HepG2 (cell line): ENCODE results near the gene B3GNT9. TPM values are rescaled to one million over a fixed set of nuclear protein-coding genes. Genes with fewer than 3 reads are reported as not detected.

Source experiments
- ATF6 ChIP-seq: sonication (generic); formaldehyde crosslinking; conservative IDR thresholded peaks from 2 replicates; pipeline ENCODE4 v1.4.0; 2020; ENCODE audit warnings: missing genetic modification reagents
- CAMTA2 ChIP-seq: sonication (generic); formaldehyde crosslinking; IDR thresholded peaks from 2 replicates; pipeline ENCODE4 v1.4.0; 2020; ENCODE audit warnings: mild to moderate bottlenecking, missing genetic modification reagents, borderline replicate concordance
- CBX2 ChIP-seq, 2 experiments: fragments of 200-600 bp in 1 of 2; sonication (generic); formaldehyde crosslinking in 1 of 2; IDR thresholded peaks; 2 replicates each; pipeline versions ENCODE4 v1.7.0 to v1.8.1; 2018 to 2022; ENCODE audit warnings: low read depth in 2 of 2, low read length in 1 of 2, mild to moderate bottlenecking in 1 of 2, missing genetic modification reagents in 1 of 2
- DMTF1 ChIP-seq: sonication (generic); formaldehyde crosslinking; IDR thresholded peaks from 2 replicates; pipeline ENCODE4 v1.4.0; 2020; ENCODE audit warnings: mild to moderate bottlenecking, missing genetic modification reagents
- DRAP1 ChIP-seq: IDR thresholded peaks from 2 replicates; pipeline ENCODE4 v1.6.1; 2016; ENCODE audit warnings: missing genetic modification reagents, missing compliant biosample characterization
- HDAC1 ChIP-seq: sonication (generic); formaldehyde crosslinking; IDR thresholded peaks from 2 replicates; pipeline ENCODE4 v1.5.1; 2020; ENCODE audit warnings: mild to moderate bottlenecking, missing genetic modification reagents
- KAT7 ChIP-seq: IDR thresholded peaks from 2 replicates; pipeline ENCODE4 v1.6.1; 2018; ENCODE audit warnings: borderline replicate concordance, missing compliant biosample characterization
- MED1 ChIP-seq: sonication (generic); formaldehyde crosslinking; IDR thresholded peaks from 2 replicates; pipeline ENCODE4 v1.4.0; 2020; ENCODE audit warnings: missing genetic modification reagents
- MED8 ChIP-seq: sonication (generic); formaldehyde crosslinking; IDR thresholded peaks from 2 replicates; pipeline ENCODE4 v1.8.1; 2023; ENCODE audit warnings: mild to moderate bottlenecking, missing genetic modification reagents; ENCODE audit not compliant: insufficient replicate concordance
- PHF21A ChIP-seq: sonication (generic); formaldehyde crosslinking; IDR thresholded peaks from 2 replicates; pipeline ENCODE4 v1.5.0; 2020; ENCODE audit warnings: mild to moderate bottlenecking, missing genetic modification reagents
- RFXAP ChIP-seq: sonication (generic); formaldehyde crosslinking; IDR thresholded peaks from 2 replicates; pipeline ENCODE4 v1.4.0; 2020; ENCODE audit warnings: missing genetic modification reagents, borderline replicate concordance
- SIX1 ChIP-seq: sonication (generic); formaldehyde crosslinking; IDR thresholded peaks from 2 replicates; pipeline ENCODE4 v1.4.0; 2020; ENCODE audit warnings: missing genetic modification reagents, borderline replicate concordance
- SKIL ChIP-seq: sonication (generic); formaldehyde crosslinking; IDR thresholded peaks from 2 replicates; pipeline ENCODE4 v1.8.0; 2022; ENCODE audit warnings: missing genetic modification reagents, mild to moderate bottlenecking, moderate library complexity, borderline replicate concordance
- STAT5B ChIP-seq: sonication (generic); formaldehyde crosslinking; IDR thresholded peaks from 2 replicates; pipeline ENCODE4 v1.4.0; 2020; ENCODE audit warnings: missing genetic modification reagents
- ZBTB21 ChIP-seq: sonication (generic); formaldehyde crosslinking; IDR thresholded peaks from 2 replicates; pipeline ENCODE4 v1.4.0; 2020; ENCODE audit warnings: missing genetic modification reagents
- ZNF17 ChIP-seq: sonication (generic); formaldehyde crosslinking; IDR thresholded peaks from 2 replicates; pipeline ENCODE4 v1.5.0; 2020; ENCODE audit warnings: mild to moderate bottlenecking, missing genetic modification reagents
- ZNF234 ChIP-seq: sonication (generic); formaldehyde crosslinking; conservative IDR thresholded peaks from 2 replicates; pipeline ENCODE4 v1.5.1; 2020; ENCODE audit warnings: mild to moderate bottlenecking, missing genetic modification reagents
- ZNF710 ChIP-seq: sonication (generic); formaldehyde crosslinking; IDR thresholded peaks from 2 replicates; pipeline ENCODE4 v1.5.0; 2020; ENCODE audit warnings: mild to moderate bottlenecking, missing genetic modification reagents, borderline replicate concordance
- ZNF768 ChIP-seq: sonication (generic); formaldehyde crosslinking; IDR thresholded peaks from 2 replicates; pipeline ENCODE4 v1.4.0; 2020; ENCODE audit warnings: missing genetic modification reagents
- ZSCAN21 ChIP-seq: sonication (generic); formaldehyde crosslinking; IDR thresholded peaks from 2 replicates; pipeline ENCODE4 v1.8.0; 2022; ENCODE audit warnings: mild to moderate bottlenecking, missing genetic modification reagents, moderate library complexity, borderline replicate concordance
- polyA plus RNA-seq, 8 experiments: library from polyadenylated mRNA; depleted of rRNA in 3 of 8; stranded (reverse) in 7 of 8; unstranded in 1 of 8; fragments of >200 nt; fragmentation: Illumina TruSeq in 4 of 8; extraction: Trizol in 4 of 8; gene quantifications; 2 replicates each; pipeline versions ENCODE4 v1.2.1 to v1.2.3, GENCODE V29; 2011 to 2016; ENCODE audit warnings: low read depth in 4 of 8, missing spikeins in 1 of 8, mixed read lengths in 1 of 8; ENCODE audit not compliant: insufficient read depth in 1 of 8
- total RNA-seq, 5 experiments: library from RNA; depleted of rRNA; stranded (reverse); fragments of >200 nt; fragmentation: Illumina TruSeq; extraction: Trizol; gene quantifications; 2 replicates each; pipeline ENCODE4 v1.2.3, GENCODE V29; 2016; ENCODE audit warnings: low read depth in 1 of 5

B3GNT9 gene
- total and polyA plus RNA-seq, 2 of the 13 experiments (the other 11 are each of a cell fraction or from before 2014, with no cell fraction given), result 1.5 to 3.1 TPM

GRCh38 chr16:67170949-67171649 is 20.3 kb upstream of the B3GNT9 start (continued):
- TF ChIP-seq ATF6 (CRISPR knock-in tag) (no peak), SIX1 (CRISPR knock-in tag) (no peak), CAMTA2 (no peak), DMTF1 (CRISPR knock-in tag) (no peak), ZSCAN21 (CRISPR knock-in tag) (no peak), MED1 (CRISPR knock-in tag) (peak; percentile 40; the same call in 1 of the 2 replicates), DRAP1 (CRISPR knock-in tag) (no peak; the same call in 1 of the 2 replicates), ZNF768 (CRISPR knock-in tag) (no peak), PHF21A (no peak), MED8 (no peak), ZBTB21 (CRISPR knock-in tag) (0 out of 2 replicates have a peak, but pooled peaks have one; percentile 39), STAT5B (CRISPR knock-in tag) (no peak), ZNF17 (CRISPR knock-in tag) (no peak), ZNF234 (CRISPR knock-in tag) (no peak), HDAC1 (no peak), KAT7 (0 out of 2 replicates have a peak, but pooled peaks have one; percentile 22), CBX2 (IDR thresholded peaks at IDR 0.05; ENCODE audit: low read depth, low read length) (no peak), CBX2 (CRISPR knock-in tag; IDR thresholded peaks at IDR 0.05; ENCODE audit: low read depth) (no peak), RFXAP (peak; percentile 63; the same call in 1 of the 2 replicates), ZNF710 (CRISPR knock-in tag) (no peak), SKIL (0 out of 2 replicates have a peak, but pooled peaks have one; percentile 47)
